Middle frontal gyrus (tissue), 1 donor: ENCODE results near the gene NXN.
"Not testable (repeated sequence)": the region's sequence is repeated elsewhere in the genome, so short reads cannot be mapped to it uniquely, and the experiment has no call there.

ENCODE experiments used
- DNase-seq: peaks from one replicate; pipeline ENCODE4 v3.0.0-alpha.2; 2015; ENCODE audit warnings: low spot score; ENCODE audit errors: extremely low spot score

The NXN gene

GRCh38 chr17:980406-981291 is 1.1 kb upstream of the NXN start:
- peak; percentile 86 for DNase-seq

DNA sequence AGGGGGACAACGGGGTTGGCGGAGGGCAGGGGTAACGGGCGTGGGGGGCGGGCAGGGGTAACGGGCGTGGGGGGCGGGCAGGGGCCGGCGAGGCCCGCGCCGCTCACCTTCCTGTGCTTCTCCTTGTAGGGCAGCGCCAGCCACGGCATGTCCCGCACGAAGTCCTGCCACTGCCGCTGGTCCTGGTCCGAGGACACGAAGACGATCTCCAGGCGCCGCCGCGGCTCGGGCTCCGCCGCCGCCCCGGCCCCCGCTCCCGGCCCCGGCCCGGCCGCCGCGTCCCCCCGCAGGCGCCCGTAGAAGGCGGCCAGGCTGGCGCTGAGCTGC is 401 bp downstream of the NXN start:
- DNase-seq = no peak

DNA sequence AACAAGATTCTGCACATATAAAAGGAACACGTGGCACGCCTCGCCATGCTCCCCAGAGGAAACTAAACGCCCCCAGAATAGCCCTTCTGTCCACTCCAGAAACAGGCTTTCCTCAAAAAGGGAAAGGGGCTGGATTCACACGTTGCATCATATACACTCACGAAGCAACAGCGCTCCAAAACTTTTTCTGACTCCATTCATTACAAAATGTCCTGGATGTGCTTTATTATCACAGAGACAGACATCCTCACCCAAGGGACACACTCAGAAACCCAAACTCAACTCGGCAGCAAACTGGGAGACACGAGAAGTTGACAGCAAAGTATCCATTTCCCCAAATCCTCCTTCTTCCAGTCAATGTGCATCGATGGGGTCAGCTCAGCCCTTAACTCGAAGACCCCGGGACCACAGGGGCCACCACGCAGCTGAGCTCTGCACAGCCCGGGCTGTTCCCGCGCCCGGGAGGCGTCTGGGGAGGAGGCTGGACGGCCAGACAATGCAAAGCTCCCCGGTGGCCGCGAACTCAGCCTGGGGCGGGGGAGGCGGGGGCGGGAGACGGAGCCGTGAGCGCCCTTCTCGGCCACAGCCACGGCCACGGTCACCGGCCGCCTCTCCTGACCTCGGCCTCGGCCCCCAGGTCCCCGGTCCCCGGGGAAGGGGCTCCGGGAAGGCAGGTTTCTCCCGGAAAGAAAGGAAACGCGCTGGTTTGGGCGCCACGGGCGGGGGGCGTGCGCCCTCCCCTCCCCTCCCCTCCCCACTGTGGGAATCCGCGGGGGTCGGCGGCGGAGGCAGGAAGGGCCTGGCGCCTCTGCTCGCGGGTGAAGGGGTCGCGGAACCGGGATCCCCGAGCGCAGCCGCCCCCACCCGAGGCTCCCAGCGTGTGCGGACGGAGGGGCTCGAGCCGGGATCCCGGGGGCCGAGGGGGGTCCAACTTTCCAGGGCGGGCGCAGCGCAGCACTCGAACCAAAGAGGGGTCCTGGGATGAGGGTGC is 1.2 kb downstream of the NXN start:
- DNase-seq = no peak

DNA sequence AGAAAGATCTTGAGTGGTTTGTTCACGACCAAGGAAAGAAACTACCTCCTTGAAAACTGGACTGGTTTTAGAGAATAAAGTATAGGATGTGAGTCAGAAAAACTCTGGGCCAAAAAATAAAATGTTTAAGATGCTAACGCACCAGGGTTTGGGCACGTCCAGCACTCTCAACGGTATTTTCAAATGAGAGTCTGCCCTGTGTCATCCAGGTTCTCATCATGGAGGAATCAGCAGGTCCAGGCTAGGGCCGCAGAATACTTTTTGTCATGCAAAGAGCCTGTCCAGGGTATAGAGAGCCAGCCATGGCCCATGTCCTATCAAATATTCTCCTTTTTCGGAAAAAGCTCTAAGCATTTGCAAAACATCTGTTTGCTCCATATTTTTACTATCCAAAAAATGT is 2.4 kb downstream of the NXN start:
- no peak for DNase-seq

GRCh38 chr17:976312-976711 is 3.3 kb downstream of the NXN start:
- DNase-seq = no peak

- DNase-seq = no peak
Observed at GRCh38 chr17:975371-975915, 4.1 kb downstream of the NXN start.

GRCh38 chr17:974778-975177 is 4.8 kb downstream of the NXN start:
- DNase-seq = not testable (repeated sequence)

DNA sequence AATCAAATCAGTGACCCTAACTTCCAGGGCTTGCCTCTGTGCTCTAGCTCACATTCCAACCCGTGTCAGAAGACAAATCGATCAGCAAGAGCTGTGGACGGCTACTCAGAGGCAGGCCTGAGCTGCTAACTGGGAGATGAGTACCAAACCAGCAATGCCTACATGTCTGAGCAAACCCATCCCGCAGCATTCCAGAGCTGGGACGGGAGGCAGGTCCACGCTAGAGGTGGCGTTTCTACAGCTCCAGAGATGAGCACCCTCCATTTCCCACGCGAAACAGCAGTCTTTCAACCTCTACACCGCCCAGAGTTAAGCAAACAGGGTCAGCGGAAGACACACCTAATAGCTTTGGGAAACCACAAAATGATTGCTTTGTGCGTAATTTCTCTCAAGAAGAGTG is 6.5 kb downstream of the NXN start:
- DNase-seq = no peak

DNA sequence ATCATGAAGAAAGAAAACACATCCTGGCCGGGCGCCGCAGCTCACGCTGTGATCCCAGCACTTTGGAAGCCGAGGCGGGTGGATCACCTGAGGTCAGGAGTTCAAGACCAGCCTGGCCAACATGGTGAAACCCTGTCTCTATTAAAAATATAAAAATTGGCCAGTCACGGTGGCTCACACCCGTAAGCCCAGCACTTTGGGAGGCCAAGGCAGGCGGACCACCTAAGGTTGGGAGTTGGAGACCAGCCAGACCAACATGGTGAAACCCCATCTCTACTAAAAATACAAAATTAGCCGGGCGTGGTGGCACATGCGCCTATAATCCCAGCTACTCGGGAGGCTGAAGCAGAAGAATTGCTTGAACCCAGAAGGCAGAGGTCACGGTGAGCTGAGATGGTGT is 7.7 kb downstream of the NXN start:
- DNase-seq = not testable (repeated sequence)

GRCh38 chr17:970364-970763 is 9.2 kb downstream of the NXN start:
- DNase-seq = no peak

DNA sequence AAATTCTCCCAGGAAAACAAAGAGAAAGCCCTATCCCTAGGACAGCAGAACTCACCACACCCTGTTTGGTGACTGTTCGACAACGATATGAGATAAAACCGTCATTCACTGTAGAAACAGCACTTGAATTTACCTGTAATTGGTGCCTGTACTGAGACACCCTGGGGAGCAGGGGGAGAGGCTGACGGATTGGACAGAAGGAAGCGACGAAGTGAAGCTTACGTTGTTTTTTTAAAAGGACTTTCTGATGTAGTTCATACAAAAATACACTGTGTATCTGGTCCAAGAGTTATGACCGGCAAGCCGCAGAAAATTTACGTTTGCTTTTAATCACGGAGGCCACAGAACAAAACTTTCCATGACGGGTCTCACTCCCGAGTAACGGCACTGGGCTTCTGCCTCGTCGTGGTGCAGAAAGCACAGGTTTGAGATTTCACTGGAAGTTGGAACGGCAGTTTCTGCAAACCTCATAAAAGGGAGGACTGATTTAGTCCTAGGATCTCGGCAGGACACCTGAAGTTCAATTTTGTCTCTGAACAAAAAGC is 9.7 kb downstream of the NXN start:
- no peak for DNase-seq

DNA sequence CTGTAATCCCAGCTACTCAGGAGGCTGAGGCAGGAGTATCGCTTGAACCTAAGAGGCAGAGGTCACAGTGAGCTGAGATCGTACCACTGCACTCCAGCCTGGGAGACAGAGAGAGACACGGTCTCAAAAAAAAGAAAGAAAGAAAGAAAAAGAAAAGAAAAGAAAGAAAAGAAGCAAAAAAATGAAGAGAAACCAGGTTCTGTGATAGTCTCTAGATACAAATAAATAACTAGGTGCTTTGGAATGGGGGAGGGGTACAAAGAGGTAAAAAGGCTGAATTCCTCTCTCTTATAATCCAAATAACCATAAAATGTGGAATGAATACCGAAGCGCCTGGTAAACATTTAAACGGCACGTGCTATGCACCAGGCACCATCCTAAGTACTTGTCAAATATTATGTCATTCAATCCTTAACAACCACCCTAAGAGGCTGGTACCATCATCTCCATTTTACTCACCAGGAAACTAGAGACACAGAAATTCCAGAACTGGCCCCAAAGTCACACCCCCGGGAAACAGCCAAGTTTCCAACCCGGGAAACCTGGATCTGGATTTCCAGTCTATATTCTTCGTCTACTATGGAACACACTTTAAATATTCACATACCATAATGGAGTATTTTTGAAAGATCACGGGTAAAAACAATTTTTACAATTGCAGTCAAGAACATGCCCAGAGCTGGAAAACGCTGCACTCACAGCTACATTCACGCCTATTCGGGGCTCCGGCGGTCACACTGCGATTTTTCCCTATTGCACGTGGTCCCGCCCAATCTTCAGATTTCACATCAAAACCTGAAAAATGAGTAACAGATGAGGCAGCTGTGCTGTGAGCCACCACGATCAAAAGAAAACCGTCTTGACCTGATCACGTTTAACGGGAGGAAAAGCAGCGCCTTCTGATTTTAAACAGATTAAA is 10.5 kb downstream of the NXN start:
- DNase-seq = no peak

DNA sequence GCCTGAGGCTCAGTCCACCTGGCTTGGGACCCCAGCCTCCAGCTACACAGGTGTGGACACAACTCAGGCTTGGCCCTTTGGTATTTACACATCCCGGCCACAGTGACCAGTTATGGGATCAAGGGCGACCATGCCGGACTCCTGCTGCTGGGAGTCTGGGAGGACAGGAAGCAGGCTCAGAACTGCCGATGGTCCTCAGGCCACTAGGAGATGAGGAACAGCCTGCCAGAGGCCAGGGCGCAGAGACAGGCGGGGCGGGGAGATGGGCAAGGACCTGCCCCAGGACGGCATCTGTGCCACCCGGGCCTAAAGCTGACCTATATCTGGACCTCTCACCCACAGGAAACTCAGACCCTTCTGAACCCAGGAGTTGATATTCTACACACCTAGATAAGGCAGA is 12.5 kb downstream of the NXN start:
- no peak for DNase-seq

DNA sequence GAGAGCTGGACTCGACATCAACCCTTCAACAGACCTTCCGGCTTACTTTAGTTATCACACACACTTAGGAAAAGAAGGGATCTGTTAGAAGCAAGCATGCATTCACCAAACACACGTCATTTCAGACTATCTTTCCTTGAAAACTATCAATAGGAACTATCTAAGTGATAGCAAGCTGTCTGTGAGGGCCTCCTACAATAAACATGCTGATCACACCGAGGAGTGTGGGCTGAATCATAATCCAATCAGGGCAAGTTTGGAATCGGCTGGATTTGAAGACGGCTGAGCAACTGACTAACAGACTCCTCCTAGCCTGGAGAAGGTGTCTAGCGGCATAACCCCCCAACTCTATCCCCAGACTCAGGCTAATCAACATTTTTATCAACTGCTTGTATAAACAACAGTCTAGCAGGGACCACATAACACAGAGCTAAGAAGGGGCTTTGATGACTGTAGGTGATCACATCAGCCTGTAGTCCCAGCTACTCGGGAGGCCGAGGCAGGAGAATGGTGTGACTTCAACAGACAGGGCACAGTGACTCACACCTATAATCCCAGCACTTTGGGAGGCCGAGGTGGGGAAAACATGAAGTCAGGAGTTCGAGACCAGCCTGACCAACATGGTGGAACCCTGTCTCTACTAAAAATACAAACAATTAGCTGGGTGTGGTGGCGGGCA is 14.1 kb downstream of the NXN start:
- no peak for DNase-seq

DNA sequence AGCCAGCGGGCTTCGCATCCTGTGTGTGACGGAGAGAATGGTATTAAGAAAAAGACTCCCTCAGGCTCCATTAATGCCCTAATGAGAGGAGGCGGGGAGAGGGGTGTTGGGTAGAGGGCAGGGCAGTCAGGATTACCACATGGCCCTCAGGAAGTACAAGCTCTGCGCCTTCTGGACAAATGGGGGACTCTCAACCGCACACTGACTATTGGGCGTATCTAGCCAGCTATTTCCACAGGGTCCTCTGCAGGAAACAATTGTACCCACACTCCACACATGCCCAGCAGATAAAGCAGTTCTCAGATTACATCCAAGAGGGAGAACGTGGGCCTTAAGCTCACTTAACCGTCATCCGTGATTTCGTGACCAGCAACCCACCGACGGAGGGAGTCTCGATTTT is 14.7 kb downstream of the NXN start:
- DNase-seq = no peak

DNA sequence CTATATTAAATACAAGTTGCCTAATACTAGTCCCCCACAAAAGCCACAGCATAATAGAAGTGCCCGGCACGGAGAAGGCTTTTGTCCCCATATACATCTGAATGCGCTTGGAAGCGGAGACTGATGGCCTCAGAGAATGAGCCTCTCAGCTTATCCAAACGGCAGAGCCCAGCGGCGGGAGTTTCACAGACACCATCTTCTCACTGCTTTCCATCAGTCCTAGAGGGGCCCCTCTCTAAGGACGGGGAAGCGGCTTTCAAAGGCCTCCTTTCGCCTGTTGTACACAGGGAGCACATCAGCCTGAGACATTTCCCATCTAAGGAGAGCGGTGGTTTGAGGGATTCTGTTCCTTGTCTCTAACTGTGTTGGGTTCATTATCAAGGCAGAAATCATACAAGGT is 16.9 kb downstream of the NXN start:
- no peak for DNase-seq

- DNase-seq = no peak
Observed at GRCh38 chr17:962166-962565, 17.4 kb downstream of the NXN start.

DNA sequence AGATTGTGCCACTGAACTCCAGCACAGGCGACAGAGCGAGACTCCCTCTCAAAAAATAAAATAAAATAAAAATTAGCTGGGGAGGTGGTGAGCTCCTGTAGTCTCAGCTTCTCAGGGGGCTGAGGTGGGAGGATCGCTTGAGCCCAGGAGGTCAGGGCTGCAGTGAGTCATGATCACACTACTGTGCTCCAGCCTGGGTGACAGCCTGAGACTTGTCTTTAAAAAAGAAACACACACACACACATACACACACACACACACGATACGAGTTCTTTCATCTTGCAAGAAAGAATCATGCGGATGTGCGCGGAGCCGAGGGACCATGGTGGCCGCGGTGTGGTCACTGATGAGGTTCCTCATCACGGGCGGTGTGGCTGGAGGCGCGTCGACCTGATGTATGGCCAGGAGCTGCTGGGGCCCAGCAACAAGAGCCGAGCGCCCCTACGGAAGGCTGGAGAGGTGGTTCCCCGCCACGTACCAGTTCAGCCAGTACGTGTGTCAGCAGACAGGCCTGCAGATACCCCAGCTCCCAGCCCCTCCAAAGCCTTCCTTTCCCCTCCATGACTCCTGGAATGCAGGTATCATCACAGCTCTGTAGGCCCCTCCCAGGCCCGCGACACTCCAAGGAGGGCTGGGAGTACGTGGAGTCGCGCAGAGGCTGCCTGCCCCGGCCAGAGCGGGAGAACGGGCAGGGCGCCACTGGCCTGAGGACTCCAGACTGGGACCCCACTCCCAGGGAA is 20.7 kb downstream of the NXN start:
- DNase-seq = no peak

GRCh38 chr17:957856-958421 is 21.6 kb downstream of the NXN start:
- DNase-seq = no peak
